ENCODE results near the gene NCDN. TPM values are rescaled to one million over a fixed set of nuclear protein-coding genes. Genes with fewer than 3 reads are reported as not detected.
A peak's percentile ranks its signal among the peaks of the same experiment; 100 is the strongest.

The NCDN gene
- total RNA-seq, 2 experiments from 2014 or later: 17.3 to 17.5 TPM

- ATAC-seq (no peak), DNase-seq (no peak)
- H3K4me3 Mint-ChIP-seq: no peak overlapping the region
- H3K27ac Mint-ChIP-seq: no peak overlapping the region
- H3K9me3 Mint-ChIP-seq: no peaks in the 10 kb centered on the region
- H3K36me3 Mint-ChIP-seq (ENCODE audit: low read depth): peaks cover 19% of the 10 kb centered on the region
- TF ChIP-seq, protein P1, sequence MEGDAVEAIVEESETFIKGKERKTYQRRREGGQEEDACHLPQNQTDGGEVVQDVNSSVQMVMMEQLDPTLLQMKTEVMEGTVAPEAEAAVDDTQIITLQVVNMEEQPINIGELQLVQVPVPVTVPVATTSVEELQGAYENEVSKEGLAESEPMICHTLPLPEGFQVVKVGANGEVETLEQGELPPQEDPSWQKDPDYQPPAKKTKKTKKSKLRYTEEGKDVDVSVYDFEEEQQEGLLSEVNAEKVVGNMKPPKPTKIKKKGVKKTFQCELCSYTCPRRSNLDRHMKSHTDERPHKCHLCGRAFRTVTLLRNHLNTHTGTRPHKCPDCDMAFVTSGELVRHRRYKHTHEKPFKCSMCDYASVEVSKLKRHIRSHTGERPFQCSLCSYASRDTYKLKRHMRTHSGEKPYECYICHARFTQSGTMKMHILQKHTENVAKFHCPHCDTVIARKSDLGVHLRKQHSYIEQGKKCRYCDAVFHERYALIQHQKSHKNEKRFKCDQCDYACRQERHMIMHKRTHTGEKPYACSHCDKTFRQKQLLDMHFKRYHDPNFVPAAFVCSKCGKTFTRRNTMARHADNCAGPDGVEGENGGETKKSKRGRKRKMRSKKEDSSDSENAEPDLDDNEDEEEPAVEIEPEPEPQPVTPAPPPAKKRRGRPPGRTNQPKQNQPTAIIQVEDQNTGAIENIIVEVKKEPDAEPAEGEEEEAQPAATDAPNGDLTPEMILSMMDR (IDR thresholded peaks at IDR 0.05): no peak
- H3K4me1 Mint-ChIP-seq (ENCODE audit: low read depth): peaks cover 40% of the 10 kb centered on the region
- intact Hi-C loops (cut with micrococcal nuclease): no loop called here
- ChIA-PET CTCF (interaction anchor here (1.2 to 3.6 kb wide), 2 partner anchors 10 to 96 kb away, joined by 3 to 63 read pairs; no protein-coding TSS in a partner anchor), POLR2A (interaction anchor here (0.9 kb wide), 1 partner anchor 11 kb away, joined by 5 read pairs; the partner anchor contains the start of gene NCDN)
- H3K27me3 Mint-ChIP-seq: no peaks in the 10 kb centered on the region
Observed at GRCh38 chr1:35546614-35547013, 11.0 kb upstream of the NCDN start.

GRCh38 chr1:35553851-35554250, 3.7 kb upstream of the NCDN start:
- CTCF ChIA-PET: interaction anchor here (1.4 to 9.7 kb wide), 2 partner anchors 11 to 102 kb away, joined by 3 to 105 read pairs; no protein-coding TSS in a partner anchor
- no peak overlapping the region for H3K4me3 Mint-ChIP-seq
- H3K27ac Mint-ChIP-seq: no peak overlapping the region
- POLR2A ChIA-PET: interaction anchor here (0.6 kb wide), 1 partner anchor 153 kb away, joined by 3 read pairs; no protein-coding TSS in a partner anchor
- no peak for DNase-seq
- no peak for ATAC-seq
- intact Hi-C loops (cut with micrococcal nuclease): loop anchor here (10.0 kb wide), 1 partner anchor 359 kb away; the partner anchor contains the start of gene SFPQ
- H3K9me3 Mint-ChIP-seq: no peaks in the 10 kb centered on the region
- H3K4me1 Mint-ChIP-seq (ENCODE audit: low read depth): peaks cover 34% of the 10 kb centered on the region
- H3K27me3 Mint-ChIP-seq: no peaks in the 10 kb centered on the region
- H3K36me3 Mint-ChIP-seq (ENCODE audit: low read depth): peaks cover 20% of the 10 kb centered on the region
- TF ChIP-seq, protein P1 (IDR thresholded peaks at IDR 0.05): no peak

GRCh38 chr1:35554266-35555211, 3.1 kb upstream of the NCDN start:
- H3K4me1 Mint-ChIP-seq (ENCODE audit: low read depth): peaks cover 37% of the 10 kb centered on the region
- peaks cover 20% of the 10 kb centered on the region for H3K36me3 Mint-ChIP-seq (ENCODE audit: low read depth)
- ChIA-PET POLR2A (interaction anchor here (0.6 kb wide), 1 partner anchor 152 kb away, joined by 3 read pairs; no protein-coding TSS in a partner anchor), CTCF (interaction anchor here (1.4 to 9.7 kb wide), 2 partner anchors 10 to 103 kb away, joined by 3 to 105 read pairs; no protein-coding TSS in a partner anchor)
- H3K4me3 Mint-ChIP-seq: no peak overlapping the region
- no peaks in the 10 kb centered on the region for H3K9me3 Mint-ChIP-seq
- no peak for DNase-seq
- no peaks in the 10 kb centered on the region for H3K27me3 Mint-ChIP-seq
- no peak overlapping the region for H3K27ac Mint-ChIP-seq
- no peak for ATAC-seq
- TF ChIP-seq, protein P1 (IDR thresholded peaks at IDR 0.05): no peak
- intact Hi-C loops (cut with micrococcal nuclease): loop anchor here (10.0 kb wide), 1 partner anchor 360 kb away; the partner anchor contains the start of gene SFPQ

DNA sequence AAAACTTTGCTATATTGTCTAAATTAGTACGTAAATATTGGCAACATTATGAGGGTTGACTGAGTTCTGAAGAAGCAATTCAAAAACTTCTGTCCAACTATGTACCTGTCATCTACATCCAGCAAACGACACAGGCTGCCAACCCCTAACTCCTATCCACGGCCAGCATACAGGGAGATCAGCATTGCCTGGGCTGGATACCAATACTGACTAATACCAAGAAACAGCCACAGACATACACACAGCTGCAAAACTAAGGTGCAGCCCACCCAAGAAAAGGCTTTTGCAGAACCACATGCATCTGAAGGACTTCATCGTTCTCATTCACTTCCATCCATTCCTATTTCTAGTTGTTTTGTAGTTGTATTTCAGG, 2.4 kb upstream of the NCDN start:
- H3K4me1 Mint-ChIP-seq (ENCODE audit: low read depth): peaks cover 39% of the 10 kb centered on the region
- H3K27me3 Mint-ChIP-seq: no peaks in the 10 kb centered on the region
- ATAC-seq: no peak
- TF ChIP-seq, protein P1 (IDR thresholded peaks at IDR 0.05): no peak
- DNase-seq: no peak
- no peak overlapping the region for H3K27ac Mint-ChIP-seq
- ChIA-PET CTCF (interaction anchor here (1.2 to 9.7 kb wide), 4 partner anchors 10 to 160 kb away, joined by 3 to 105 read pairs (median 9); no protein-coding TSS in a partner anchor), POLR2A (no interaction called here)
- no peaks in the 10 kb centered on the region for H3K9me3 Mint-ChIP-seq
- peaks cover 17% of the 10 kb centered on the region for H3K36me3 Mint-ChIP-seq (ENCODE audit: low read depth)
- H3K4me3 Mint-ChIP-seq: peak overlapping the region; percentile 92
- intact Hi-C loops (cut with micrococcal nuclease): loop anchor here (10.0 kb wide), 1 partner anchor 360 kb away; the partner anchor contains the start of gene SFPQ
